ENCODE measurements around the gene CD96. TPM values are rescaled to one million over a fixed set of nuclear protein-coding genes. Genes with fewer than 3 reads are reported as not detected.

Gene CD96, protein sequence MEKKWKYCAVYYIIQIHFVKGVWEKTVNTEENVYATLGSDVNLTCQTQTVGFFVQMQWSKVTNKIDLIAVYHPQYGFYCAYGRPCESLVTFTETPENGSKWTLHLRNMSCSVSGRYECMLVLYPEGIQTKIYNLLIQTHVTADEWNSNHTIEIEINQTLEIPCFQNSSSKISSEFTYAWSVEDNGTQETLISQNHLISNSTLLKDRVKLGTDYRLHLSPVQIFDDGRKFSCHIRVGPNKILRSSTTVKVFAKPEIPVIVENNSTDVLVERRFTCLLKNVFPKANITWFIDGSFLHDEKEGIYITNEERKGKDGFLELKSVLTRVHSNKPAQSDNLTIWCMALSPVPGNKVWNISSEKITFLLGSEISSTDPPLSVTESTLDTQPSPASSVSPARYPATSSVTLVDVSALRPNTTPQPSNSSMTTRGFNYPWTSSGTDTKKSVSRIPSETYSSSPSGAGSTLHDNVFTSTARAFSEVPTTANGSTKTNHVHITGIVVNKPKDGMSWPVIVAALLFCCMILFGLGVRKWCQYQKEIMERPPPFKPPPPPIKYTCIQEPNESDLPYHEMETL
- 0.08 TPM in 1 of 2 replicates, not detected in the other for total RNA-seq

DNA sequence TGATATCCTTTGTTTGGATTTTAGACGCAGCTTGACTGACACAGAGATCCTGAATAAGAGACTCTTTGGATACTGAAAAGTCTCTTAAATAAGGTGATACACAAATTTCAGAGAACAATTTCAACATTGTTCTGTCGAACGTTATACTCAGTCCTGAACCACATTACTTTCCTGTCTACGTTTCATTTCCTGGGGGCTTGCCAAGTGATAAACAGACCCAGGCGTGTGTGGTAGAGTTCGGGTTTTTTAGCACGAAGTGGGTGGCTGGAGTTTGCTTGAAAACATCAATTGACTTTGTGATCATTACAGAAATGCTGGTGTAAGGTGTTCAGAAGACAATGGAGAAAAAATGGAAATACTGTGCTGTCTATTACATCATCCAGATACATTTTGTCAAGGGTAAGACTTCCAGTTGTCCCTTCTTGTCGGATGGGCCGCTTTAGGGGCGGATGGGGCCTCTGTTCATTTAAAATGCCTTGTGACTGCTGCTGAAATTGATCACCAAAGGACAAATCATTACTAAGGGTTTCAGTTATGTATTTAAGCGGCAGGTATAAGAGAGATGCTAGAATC lies at the start of gene CD96:
CD96 (plus strand) TSS at position 287 of the 573 bp plus-strand sequence; CDS start at position 339, 52 bp downstream.

DNA sequence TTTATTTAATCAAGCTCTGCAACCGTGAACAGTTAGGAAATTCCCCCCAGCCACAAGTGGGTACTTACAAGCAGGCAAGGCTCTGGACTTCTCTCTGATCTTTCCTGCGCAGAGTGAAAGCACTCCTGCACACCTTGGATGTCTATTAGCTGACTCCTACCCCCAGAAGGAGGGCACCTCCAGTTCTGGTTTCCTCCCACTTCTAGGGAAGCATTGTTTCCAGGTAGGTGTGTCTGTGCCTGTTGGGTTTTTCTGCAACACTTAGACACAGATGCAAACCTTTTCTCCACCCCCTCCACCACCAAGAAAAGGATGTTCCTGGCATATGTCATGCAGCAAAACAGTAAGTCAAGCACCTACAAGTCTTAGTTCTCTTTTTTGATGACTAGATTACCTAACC lies 53.2 kb downstream of the CD96 start, which contains the start of gene ZBED2:
ZBED2 (minus strand) TSS at position 115 of the 400 bp plus-strand sequence. CDS start 1,145 bp downstream, outside the sequence.

Other genes starting within 250 kb of the CD96 start
- 100 and 124 TPM in 2 replicates for gene ZBED2, start 53.1 kb downstream of the CD96 start, total RNA-seq
- gene PLCXD2, start 132.5 kb downstream of the CD96 start, total RNA-seq = 2.5 and 3.1 TPM in 2 replicates